ENCODE data around the gene FAM124A.

DNA sequence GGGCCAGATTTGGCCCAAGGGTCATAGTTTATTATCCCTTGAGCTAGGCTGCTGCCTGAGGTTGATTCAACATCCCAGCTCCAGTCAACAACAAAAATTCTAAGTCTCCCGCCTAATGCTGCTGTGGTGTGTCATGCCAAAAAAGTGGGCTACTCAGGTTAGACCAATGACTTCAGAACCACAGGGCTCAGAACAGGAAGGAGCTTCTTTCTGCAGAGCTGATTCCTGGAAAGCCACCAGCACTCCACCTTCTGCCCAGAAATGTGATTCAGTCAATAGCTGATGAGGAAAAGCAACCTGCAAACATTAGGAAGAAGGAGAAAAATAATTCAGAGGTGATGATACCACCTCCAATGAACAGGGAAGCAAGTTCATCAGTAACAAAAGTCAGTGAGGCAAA is 61.2 kb downstream of the FAM124A start:
- TF ChIP-seq EZH2 (IDR thresholded peaks at IDR 0.05; ENCODE audit: insufficient read depth, poor library complexity, severe bottlenecking) (no peak), EZH2phosphoT487 (IDR thresholded peaks at IDR 0.05; ENCODE audit: insufficient read depth, low read depth) (no peak)
